GM12875 (cell line): ENCODE data around the gene SFI1.
"Not testable (repeated sequence)": the region's sequence is repeated elsewhere in the genome, so short reads cannot be mapped to it uniquely, and the experiment has no call there.

ENCODE experiments used
- H3K4me3 ChIP-seq: one replicate; pipeline ENCODE4 v1.5.1; 2011; ENCODE audit warnings: low read depth, low read length, control low read depth
- TF ChIP-seq, protein P1 (sequence below): IDR thresholded peaks from 2 replicates; pipeline ENCODE4 v1.5.1; 2011; ENCODE audit warnings: low read depth, mild to moderate bottlenecking, control low read depth, inconsistent platforms, low read length, moderate library complexity, borderline replicate concordance; ENCODE audit not compliant: insufficient read depth

The SFI1 gene

DNA sequence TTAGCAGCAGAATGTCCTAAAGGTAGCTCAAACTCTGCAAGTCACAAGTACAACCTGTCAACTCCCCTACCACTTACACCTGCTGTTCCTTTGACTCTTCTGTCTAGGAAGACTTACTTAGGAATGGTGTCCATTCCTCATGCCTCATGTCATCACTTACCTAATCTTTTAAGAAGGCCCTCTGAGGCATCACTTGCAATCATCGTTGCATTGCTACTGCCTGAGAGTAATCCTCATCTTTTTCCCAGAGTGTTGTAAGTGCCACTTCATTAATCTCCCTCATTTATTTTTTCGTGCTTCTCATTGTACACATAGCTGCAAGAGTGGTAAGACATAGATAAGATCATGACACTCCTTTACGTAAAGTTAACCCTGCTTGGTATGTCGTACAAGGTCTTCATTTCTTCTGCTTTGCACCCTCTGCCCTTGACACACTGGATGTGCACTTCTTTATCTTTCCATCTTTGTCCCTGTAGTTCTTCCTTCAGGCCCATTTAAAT lies 54.6 kb downstream of the SFI1 start:
- TF ChIP-seq, protein P1, sequence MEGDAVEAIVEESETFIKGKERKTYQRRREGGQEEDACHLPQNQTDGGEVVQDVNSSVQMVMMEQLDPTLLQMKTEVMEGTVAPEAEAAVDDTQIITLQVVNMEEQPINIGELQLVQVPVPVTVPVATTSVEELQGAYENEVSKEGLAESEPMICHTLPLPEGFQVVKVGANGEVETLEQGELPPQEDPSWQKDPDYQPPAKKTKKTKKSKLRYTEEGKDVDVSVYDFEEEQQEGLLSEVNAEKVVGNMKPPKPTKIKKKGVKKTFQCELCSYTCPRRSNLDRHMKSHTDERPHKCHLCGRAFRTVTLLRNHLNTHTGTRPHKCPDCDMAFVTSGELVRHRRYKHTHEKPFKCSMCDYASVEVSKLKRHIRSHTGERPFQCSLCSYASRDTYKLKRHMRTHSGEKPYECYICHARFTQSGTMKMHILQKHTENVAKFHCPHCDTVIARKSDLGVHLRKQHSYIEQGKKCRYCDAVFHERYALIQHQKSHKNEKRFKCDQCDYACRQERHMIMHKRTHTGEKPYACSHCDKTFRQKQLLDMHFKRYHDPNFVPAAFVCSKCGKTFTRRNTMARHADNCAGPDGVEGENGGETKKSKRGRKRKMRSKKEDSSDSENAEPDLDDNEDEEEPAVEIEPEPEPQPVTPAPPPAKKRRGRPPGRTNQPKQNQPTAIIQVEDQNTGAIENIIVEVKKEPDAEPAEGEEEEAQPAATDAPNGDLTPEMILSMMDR, result no peak
- no peak overlapping the region for H3K4me3 ChIP-seq

DNA sequence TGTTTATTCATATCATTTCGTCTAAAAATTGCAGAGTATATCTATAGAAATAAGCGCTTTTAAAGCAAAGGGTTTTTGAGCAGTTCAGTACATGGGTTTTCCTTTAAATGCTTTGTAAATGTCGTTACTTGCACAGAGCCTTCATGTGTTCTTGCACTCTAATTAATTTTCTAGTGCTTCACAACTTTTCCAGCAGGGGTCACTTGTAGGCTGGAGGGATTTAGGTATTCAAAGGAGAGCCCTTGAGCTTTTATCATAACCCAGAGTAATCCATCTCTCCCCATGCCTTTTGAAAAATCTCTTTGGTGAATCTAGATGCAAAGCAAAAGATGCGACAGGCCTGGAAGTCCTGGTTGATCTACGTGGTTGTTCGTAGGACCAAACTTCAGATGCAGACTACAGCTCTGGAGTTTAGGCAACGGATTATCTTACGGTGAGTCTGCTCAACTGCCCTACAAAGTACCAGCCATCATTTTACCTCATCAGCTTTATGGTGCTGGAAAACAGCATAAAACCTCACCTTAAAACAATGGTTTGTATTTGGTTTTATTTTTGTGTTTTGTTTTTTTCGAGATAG lies 60.4 kb downstream of the SFI1 start:
- H3K4me3 ChIP-seq, result no peak overlapping the region
- TF ChIP-seq, protein P1, result peak; percentile 48; the same call in 1 of the 2 replicates

DNA sequence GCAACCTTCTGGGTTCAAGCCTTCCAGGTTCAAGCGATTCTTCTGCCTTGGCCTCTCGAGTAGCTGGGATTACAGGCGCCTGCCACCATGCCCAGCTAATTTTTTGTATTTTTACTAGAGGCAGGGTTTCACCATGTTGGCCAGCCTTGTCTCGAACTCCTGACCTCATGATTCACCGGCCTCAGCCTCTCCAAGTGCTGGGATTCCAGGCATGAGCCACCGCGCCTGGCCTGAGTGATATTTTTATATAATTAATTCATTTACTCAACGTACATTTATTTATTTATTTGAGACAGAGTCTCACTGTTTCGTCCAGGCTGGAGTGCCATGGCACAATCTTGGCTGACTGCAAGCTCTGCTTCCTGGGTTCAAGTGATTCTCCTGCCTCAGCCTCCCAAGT lies 62.2 kb downstream of the SFI1 start:
- not testable (repeated sequence) for H3K4me3 ChIP-seq

DNA sequence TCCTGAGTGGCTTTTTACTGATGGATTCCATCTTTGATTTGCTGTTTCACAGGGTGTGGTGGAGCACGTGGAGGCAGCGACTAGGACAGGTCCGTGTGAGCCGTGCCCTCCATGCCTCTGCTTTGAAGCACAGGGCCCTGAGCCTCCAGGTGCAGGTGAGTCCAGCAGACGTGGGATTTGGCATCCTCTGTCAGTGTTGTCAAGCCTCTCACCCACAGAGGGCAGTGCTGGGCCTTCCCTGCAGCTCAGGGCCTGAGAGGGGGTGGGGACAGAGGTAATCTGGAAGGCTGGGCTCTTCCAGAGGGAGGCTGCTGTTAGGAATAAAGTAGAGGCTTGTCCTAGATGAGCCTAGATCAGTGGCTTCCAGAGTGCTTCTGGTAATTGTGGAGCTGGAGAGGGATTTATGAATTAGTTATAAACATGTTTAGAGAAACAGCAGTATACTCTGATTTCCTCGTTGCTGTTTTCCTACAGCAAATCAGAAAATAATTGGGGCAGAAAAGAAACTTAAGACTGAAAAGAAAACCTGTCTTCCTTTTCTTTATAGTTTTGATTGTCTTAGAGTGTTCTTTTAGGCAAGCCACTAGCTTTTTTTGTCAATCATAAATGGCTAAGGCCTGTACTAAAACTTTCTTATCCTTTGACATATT lies 65.0 kb downstream of the SFI1 start:
- H3K4me3 ChIP-seq, result no peak overlapping the region
- TF ChIP-seq, protein P1, result peak; percentile 84

DNA sequence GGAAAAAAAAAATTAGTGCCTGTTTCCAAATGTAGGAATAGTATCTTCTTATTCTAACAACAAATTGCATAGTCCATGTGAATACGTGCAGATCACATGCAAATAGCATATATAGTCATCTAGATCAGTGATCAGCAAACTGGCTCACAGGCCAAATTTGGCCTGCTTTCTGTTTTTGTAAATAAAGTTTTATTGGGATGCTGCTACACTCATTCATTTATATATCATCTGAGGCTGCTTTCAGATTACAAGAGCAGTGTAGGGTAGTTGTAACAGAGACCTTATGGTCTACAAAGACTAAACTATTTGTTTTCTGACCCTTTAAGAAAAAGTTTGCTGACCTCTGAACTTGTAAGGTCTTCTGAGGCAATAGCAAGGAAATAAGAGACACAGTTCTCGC lies 65.6 kb downstream of the SFI1 start:
- no peak overlapping the region for H3K4me3 ChIP-seq
- TF ChIP-seq, protein P1, result no peak

DNA sequence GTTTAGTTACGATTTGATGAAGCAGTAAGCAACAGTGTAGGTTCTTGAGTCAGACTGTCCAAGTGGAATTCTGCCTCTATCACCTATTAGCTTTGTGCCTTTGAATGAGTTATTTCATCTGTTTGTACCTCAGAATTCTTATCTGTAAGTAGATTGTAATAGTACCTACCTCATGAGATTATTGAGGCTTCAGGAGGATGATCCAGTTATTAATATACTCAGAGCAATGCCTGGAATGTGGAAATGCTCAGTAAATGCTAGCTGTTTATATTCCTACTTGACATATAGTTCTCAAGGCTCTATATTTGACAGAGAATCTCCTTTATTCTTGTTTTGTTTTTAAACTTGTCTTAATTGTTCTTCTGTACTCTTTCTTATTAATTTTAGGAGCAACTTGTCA lies 70.1 kb downstream of the SFI1 start:
- H3K4me3 ChIP-seq, result no peak overlapping the region
- TF ChIP-seq, protein P1, result no peak

DNA sequence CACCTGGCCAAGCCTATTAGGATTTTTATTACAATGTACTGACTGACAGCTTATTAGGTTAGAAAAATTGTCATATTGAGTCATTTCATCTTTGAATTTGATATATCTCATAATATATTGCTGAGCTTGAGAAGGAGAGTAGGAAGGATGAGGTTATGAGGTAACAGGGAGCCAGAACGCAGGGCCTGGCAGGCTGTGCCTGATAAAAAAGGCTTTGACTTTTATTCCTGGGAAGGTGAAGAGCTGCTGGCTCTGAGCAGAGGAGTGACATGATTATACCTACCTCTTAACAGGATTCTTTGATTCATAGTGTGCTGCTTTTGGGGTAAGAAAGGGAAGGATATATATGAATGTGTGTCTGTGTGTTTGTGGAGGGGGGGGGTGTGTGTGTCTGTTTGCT lies 70.9 kb downstream of the SFI1 start:
- TF ChIP-seq, protein P1, result no peak
- no peak overlapping the region for H3K4me3 ChIP-seq
